ENCODE results near the gene MYOG. TPM values are rescaled to one million over a fixed set of nuclear protein-coding genes. Genes with fewer than 3 reads are reported as not detected.

Gene MYOG
- total RNA-seq, 1 experiment from 2014 or later, result not detected

DNA sequence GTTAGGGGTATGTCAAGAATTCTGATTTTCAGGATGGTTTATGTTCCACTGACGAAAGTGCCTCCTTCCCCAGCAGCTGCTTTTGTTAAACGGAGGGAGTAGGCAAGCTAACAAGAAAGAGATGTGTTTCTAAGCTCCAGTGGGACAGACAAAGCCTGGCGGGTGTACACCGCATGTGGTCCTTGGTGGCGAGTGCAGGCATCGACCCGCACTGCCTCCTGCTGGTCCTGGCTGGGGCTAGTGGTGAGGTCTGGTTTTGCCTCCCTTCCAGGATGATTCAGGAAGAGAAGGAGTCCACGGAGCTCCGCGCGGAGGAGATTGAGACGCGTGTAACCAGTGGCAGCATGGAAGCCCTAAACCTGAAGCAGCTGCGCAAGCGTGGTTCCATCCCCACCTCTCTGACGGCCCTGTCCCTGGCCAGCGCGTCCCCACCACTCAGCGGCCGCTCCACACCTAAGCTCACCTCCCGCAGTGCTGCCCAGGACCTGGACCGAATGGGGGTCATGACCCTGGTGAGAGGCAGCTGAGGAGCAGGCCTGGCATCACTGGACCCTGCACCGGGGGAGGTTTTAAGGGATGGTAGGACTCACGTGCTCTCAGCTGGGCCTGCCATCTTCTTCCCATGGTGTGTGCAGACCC is 30.5 kb downstream of the MYOG start:
- in situ Hi-C loops (cut with HindIII; ENCODE audit: low pct_unique_long_range_greater_than_20kb, low sequenced_read_pairs), result no loop called here
- DNase-seq (ENCODE audit: low read depth), result no peak

GRCh38 chr1:203054642-203055041 is 31.2 kb downstream of the MYOG start:
- DNase-seq (ENCODE audit: low read depth), result no peak
- in situ Hi-C loops (cut with HindIII; ENCODE audit: low pct_unique_long_range_greater_than_20kb, low sequenced_read_pairs), result no loop called here

DNA sequence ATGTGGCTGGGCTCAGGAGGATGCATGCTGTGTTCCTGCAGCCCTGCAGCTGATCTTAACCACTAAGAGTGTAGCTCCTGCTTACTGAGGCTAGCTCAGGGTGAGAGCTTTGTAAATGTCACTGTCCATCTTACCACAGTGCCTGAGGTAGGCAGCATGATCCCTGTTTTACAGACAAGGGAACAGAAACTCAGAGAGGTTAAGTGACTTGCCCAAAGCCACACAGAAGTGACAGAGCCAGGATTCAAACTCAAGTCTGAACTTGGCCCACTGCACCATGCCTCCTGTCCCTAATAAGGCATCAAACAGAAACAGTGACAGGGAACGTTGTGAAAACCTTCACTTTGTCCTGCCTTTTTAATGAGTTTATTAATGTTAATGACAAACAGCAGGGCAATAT is 31.6 kb downstream of the MYOG start:
- DNase-seq (ENCODE audit: low read depth), result no peak
- in situ Hi-C loops (cut with HindIII; ENCODE audit: low pct_unique_long_range_greater_than_20kb, low sequenced_read_pairs), result no loop called here

- in situ Hi-C loops (cut with HindIII; ENCODE audit: low pct_unique_long_range_greater_than_20kb, low sequenced_read_pairs), result no loop called here
Observed at GRCh38 chr1:203052601-203053000, 33.2 kb downstream of the MYOG start.

GRCh38 chr1:203051841-203052324 is 33.9 kb downstream of the MYOG start:
- in situ Hi-C loops (cut with HindIII; ENCODE audit: low pct_unique_long_range_greater_than_20kb, low sequenced_read_pairs), result no loop called here
- DNase-seq (ENCODE audit: low read depth), result no peak

More at GRCh38 chr1:203052601-203053000, 33.2 kb downstream of the MYOG start:
- no peak for DNase-seq (ENCODE audit: low read depth)

GRCh38 chr1:203050826-203051225 is 35.0 kb downstream of the MYOG start:
- DNase-seq (ENCODE audit: low read depth), result no peak
- in situ Hi-C loops (cut with HindIII; ENCODE audit: low pct_unique_long_range_greater_than_20kb, low sequenced_read_pairs), result no loop called here

DNA sequence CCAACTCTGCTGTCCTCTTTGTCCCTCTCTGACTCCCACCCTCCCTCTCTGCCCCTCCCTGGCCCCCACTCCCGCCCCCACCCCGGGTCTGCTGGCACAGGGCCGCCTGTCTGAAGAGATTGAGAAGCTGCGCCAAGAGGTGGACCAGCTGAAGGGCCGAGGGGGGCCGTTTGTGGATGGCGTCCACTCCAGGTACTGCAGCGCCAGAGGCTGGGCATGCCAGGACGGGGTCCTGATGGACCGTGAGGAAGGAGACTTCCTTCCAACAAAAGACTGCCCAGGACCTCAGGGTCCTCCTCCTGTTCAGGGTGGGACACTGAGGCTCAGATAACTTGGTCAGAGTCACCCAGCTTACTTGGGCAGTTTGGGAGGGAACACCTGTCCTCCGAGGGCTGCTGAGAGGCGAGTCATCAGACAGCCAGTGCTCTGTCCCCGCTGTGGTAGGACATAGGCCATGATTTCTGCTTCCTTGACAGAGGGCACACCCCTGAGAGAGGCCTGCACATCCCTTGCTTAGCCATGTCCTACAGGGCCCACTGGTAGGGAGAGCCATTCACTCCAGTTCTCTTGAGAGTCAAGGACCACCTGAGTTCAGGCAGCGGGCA is 36.1 kb downstream of the MYOG start:
- in situ Hi-C loops (cut with HindIII; ENCODE audit: low pct_unique_long_range_greater_than_20kb, low sequenced_read_pairs), result loop anchor here (25.0 kb wide), 1 partner anchor 163 kb away; no protein-coding TSS in a partner anchor

DNA sequence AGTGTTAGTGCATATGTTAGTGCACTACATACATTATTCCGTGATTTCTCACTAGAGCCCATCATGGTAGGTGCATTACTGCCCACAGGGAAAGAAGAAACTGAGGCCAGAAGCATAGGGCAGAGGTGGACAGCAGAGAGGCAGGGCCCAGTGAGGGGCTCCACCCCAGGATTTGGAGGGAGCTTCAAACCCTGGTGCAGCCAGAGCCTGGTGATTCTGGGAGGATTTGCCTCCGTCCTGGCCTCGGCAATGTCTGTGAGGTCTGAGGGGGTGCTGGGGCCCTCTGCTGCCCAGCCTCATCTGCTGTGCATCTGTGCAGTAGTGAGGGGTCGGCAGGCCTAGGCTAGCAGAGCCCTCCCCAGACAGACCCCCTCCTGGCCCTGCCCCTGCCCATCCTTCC is 36.7 kb downstream of the MYOG start:
- DNase-seq (ENCODE audit: low read depth), result no peak
- in situ Hi-C loops (cut with HindIII; ENCODE audit: low pct_unique_long_range_greater_than_20kb, low sequenced_read_pairs), result loop anchor here (25.0 kb wide), 1 partner anchor 163 kb away; no protein-coding TSS in a partner anchor

More for the DNA sequence above, 36.1 kb downstream of the MYOG start:
- no peak for DNase-seq (ENCODE audit: low read depth)

DNA sequence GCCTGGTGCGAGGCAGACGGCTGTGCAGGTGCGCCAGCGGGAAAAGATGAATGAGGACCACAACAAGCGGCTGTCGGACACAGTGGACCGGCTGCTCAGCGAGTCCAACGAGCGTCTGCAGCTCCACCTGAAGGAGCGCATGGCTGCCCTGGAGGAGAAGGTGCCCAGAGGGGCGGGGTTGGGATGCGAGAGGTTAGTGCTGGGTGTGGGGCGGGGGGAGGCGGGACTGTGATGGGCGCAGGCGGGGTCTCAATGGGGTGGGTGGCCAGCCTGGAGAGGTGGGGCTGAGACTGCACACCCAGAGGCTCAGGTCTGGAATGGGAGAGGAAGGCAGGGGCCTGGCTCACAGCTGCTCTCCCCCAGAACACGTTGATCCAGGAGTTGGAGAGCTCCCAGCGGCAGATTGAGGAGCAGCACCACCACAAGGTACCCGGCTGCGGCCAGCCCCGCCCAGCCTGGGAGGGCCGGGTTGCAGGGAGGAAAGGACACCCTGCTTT is 37.2 kb downstream of the MYOG start:
- DNase-seq (ENCODE audit: low read depth), result no peak
- in situ Hi-C loops (cut with HindIII; ENCODE audit: low pct_unique_long_range_greater_than_20kb, low sequenced_read_pairs), result loop anchor here (25.0 kb wide), 1 partner anchor 164 kb away; no protein-coding TSS in a partner anchor

DNA sequence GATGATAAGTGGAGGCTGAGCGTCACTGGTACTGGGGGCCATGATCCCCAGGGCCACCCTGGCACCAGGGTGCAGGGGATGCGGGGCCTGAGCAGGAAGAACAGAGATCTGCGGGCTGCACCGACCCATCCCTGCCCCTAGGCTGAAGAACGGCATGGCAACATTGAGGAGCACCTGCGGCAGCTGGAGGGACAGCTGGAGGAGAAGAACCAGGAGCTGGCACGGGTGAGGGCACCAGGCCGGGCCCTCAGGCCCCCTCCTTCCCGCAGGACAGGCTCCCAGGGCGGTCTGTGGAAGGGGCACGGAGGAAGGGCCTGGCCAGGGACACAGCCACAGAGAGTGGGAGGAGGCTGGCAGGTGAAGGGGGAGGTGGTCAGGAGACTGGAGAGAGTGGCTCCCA is 37.7 kb downstream of the MYOG start:
- DNase-seq (ENCODE audit: low read depth), result no peak
- in situ Hi-C loops (cut with HindIII; ENCODE audit: low pct_unique_long_range_greater_than_20kb, low sequenced_read_pairs), result loop anchor here (25.0 kb wide), 1 partner anchor 164 kb away; no protein-coding TSS in a partner anchor

DNA sequence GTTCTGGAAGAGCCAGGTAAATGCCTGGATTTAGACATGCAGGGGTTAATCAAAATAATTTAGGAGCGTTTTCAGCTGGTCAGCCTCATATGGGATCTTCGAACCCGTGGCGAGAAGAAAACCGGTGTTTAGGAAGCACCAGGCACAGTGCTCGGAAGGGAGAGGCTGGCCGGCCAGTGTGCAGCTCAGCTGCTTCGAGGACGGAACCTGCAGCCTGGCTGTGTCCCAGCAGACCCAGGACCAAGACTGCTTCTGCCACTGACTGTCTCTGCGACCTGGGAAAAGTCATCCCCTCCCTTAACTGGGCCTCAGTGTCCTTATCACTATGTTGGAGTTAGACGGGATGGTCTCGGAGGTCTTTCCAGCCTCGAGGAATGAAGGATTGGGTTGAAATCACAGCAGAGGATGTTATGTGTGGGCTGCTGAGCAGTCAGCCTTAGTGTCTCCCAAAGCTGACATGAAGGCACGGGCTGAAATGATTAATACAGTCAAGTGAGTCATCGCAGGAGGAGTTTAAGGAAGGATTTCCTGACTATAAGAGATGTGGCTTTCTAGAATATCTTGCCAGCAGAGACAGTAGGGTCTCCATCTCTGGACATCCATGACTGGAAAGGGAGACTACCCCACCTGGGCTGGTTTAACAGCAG is 38.7 kb downstream of the MYOG start:
- peak; percentile 49 for DNase-seq (ENCODE audit: low read depth)
- in situ Hi-C loops (cut with HindIII; ENCODE audit: low pct_unique_long_range_greater_than_20kb, low sequenced_read_pairs), result loop anchor here (25.0 kb wide), 1 partner anchor 165 kb away; no protein-coding TSS in a partner anchor

- DNase-seq (ENCODE audit: low read depth), result no peak
- in situ Hi-C loops (cut with HindIII; ENCODE audit: low pct_unique_long_range_greater_than_20kb, low sequenced_read_pairs), result loop anchor here (25.0 kb wide), 1 partner anchor 166 kb away; no protein-coding TSS in a partner anchor
Observed at GRCh38 chr1:203045821-203046594, 39.8 kb downstream of the MYOG start.

GRCh38 chr1:203045336-203045735 is 40.5 kb downstream of the MYOG start:
- DNase-seq (ENCODE audit: low read depth), result no peak
- in situ Hi-C loops (cut with HindIII; ENCODE audit: low pct_unique_long_range_greater_than_20kb, low sequenced_read_pairs), result loop anchor here (25.0 kb wide), 1 partner anchor 167 kb away; no protein-coding TSS in a partner anchor

DNA sequence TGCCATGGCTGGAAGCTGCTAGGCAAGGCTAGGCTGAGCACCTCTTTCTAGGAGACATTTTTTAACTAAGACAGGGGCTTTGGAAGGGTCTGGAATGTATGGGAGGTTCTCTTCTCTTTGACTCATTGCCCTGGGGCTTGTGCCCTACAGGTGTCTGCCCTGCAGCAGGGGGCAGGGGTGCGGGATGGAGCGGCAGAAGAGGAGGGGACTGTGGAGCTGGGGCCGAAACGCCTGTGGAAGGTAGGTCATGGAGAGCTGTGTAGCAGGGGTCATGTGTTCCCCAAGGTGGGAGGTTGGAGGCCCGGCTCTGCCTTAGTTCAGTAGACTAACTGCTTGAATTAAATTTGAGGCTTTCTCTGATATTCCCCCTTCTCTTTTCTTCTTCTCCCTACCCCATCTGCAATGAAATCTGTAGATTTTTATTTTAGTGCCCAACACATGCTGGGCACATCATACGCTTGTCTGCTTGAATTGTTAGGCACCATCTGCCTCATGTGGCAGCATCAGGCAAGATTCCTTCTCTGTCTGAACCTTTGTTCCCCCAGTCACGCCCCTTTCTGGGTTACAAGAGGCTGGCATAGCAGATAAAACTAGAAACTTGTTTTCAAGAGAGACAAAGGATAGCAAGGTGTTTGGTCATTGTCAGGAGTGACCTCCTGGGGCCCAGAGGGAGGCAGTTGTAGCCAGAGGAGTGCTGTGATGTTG is 41.1 kb downstream of the MYOG start:
- no peak for DNase-seq (ENCODE audit: low read depth)
- in situ Hi-C loops (cut with HindIII; ENCODE audit: low pct_unique_long_range_greater_than_20kb, low sequenced_read_pairs), result loop anchor here (25.0 kb wide), 1 partner anchor 168 kb away; no protein-coding TSS in a partner anchor

DNA sequence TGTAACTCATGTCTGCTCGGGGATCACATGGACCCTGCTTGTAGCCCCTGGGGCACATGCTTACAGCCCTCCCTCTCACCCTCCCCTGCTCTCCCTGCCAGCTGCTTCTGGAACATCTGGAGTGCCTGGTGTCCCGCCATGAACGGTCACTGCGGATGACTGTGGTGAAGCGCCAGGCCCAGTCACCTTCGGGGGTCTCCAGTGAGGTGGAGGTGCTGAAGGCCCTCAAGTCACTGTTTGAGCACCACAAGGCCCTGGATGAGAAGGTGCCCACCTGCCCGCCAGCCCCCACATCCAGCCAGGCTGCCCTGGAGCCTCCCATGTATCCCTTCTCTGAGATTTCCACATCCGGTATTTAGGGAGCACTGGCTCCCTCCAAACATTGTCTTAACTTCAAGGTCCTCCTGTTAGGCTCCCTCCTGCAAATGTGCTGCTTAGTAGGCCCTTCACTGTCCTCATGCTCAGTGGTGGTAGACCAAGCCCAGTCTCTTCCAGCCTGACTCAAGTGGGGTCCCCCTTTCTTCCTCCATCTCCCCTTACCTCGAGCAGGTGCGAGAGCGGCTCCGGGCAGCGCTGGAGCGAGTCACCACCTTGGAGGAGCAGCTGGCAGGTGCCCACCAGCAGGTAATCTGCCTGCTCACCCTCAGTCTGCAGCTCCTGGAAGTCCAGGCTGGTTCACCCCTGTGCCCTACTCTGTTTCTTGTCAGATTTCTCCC is 41.8 kb downstream of the MYOG start:
- DNase-seq (ENCODE audit: low read depth), result no peak

GRCh38 chr1:203041351-203041932 is 44.4 kb downstream of the MYOG start:
- DNase-seq (ENCODE audit: low read depth), result no peak

More for the DNA sequence above, 41.8 kb downstream of the MYOG start:
- in situ Hi-C loops (cut with HindIII; ENCODE audit: low pct_unique_long_range_greater_than_20kb, low sequenced_read_pairs), result loop anchor here (25.0 kb wide), 1 partner anchor 168 kb away; no protein-coding TSS in a partner anchor

More at GRCh38 chr1:203041351-203041932, 44.4 kb downstream of the MYOG start:
- in situ Hi-C loops (cut with HindIII; ENCODE audit: low pct_unique_long_range_greater_than_20kb, low sequenced_read_pairs), result loop anchor here (25.0 kb wide), 1 partner anchor 171 kb away; no protein-coding TSS in a partner anchor

Measured in Caki2 (cell line).